Measurements from ENCODE around the gene SERPINB1. TPM values are rescaled to one million over a fixed set of nuclear protein-coding genes. Genes with fewer than 3 reads are reported as not detected.

Gene SERPINB1
- total and polyA plus RNA-seq, 2 experiments from 2014 or later, result 5.6 to 6.5 TPM

DNA sequence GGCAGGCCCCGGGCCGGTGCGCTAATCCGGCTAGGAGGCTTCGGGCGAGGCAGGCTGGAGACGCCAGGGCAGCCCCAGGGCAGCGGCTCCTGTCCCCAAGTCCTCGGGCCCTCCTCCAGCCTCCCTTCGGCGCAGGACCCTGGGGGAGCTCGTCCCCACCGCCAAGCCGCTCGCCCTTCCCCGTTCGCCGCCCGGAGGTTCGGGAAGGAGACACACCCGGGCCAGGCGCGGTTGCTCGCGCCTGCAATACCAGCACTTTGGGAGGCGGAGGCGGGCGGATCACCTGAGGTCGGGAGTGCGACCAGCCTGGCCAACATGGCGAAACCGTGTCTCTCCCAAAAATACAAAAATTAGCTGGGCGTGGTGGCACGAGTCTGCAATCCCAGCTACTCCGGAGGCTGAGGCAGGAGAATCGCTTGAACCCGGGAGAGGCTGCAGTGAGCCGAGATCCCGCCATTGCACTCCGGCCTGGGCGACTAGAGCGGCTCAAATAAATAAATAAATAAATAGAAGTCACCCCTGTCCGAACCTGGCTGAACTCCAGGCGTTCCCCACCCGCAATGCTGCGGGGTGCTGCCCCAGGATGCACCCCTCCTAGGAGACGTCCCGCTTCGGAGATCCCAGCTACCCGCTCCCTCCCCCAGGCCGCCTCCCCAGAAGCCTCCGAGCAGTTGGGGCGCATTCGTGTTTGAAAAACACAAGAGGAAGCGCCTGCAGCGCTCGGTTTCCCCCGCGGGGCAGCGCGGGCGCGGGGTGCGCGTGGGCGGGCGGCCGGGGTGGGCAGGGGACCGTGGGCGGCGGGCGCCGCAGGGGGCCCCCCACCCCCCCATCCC lies 33.9 kb upstream of the SERPINB1 start:
- TF ChIP-seq STAT1 (IDR thresholded peaks at IDR 0.05; ENCODE audit: unreplicated experiment), result no peak
- TF ChIP-seq POLR2AphosphoS5 (IDR thresholded peaks at IDR 0.05; ENCODE audit: low read depth), result 0 out of 2 replicates have a peak, but pooled peaks have one; percentile 2
- Histone ChIP-seq H3F3A (replicated peaks; ENCODE audit: low read depth) (0 out of 2 replicates have a peak, but pooled peaks cover 9% of the 10 kb centered on the region), H3K27me3 (ENCODE audit: insufficient read depth) (peaks cover 12% of the 10 kb centered on the region; the same call in 1 of the 2 replicates), H3K9me2 (ENCODE audit: insufficient read depth) (peaks cover 5% of the 10 kb centered on the region; the same call in 1 of the 2 replicates), H3K36me3 (ENCODE audit: insufficient read depth) (no peaks in the 10 kb centered on the region), H3K4me2 (peak overlapping the region; percentile 92), H2AFZ (peak overlapping the region; percentile 97), H3K27ac (ENCODE audit: low read depth) (no peak overlapping the region), H3K4me3 (peak overlapping the region; percentile 90), H4K20me1 (replicated peaks; ENCODE audit: insufficient read depth) (no peaks in the 10 kb centered on the region), H3K4me1 (ENCODE audit: insufficient read depth) (peaks cover 34% of the 10 kb centered on the region), H3K79me2 (replicated peaks; ENCODE audit: insufficient read depth) (no peaks in the 10 kb centered on the region)
- H3K4me3 Mint-ChIP-seq, result peak overlapping the region; percentile 83
- 0 out of 2 replicates have a peak overlapping the region, but pooled peaks have one; percentile 38 for H3K27ac Mint-ChIP-seq
- H3K4me1 Mint-ChIP-seq, result peaks cover 52% of the 10 kb centered on the region
- DNase-seq (ENCODE audit: low spot score), result peak; percentile 72
- peak; percentile 64 for ATAC-seq
- peaks cover 27% of the 10 kb centered on the region for H3K27me3 Mint-ChIP-seq (ENCODE audit: insufficient read depth, low read depth, poor library complexity)
- 0 out of 3 replicates have a peak, but pooled peaks cover 6% of the 10 kb centered on the region for H3K36me3 Mint-ChIP-seq (ENCODE audit: low read depth)
- no peaks in the 10 kb centered on the region; the same call in 2 of the 3 replicates for H3K9me3 Mint-ChIP-seq

- no peak overlapping the region for H2AFZ ChIP-seq
- no peaks in the 10 kb centered on the region for H4K20me1 ChIP-seq (replicated peaks; ENCODE audit: insufficient read depth)
- H3K36me3 Mint-ChIP-seq (ENCODE audit: low read depth), result peaks cover 6% of the 10 kb centered on the region; the same call in 1 of the 3 replicates
- H3K9me3 Mint-ChIP-seq, result no peaks in the 10 kb centered on the region; the same call in 1 of the 3 replicates
- H3F3A ChIP-seq (replicated peaks; ENCODE audit: low read depth), result 0 out of 2 replicates have a peak, but pooled peaks cover 9% of the 10 kb centered on the region
- H3K27ac ChIP-seq (ENCODE audit: low read depth), result no peak overlapping the region
- no peak overlapping the region for H3K27ac Mint-ChIP-seq
- H3K36me3 ChIP-seq (ENCODE audit: insufficient read depth), result no peaks in the 10 kb centered on the region
- DNase-seq (ENCODE audit: low spot score) (no peak), ATAC-seq (no peak)
- no peaks in the 10 kb centered on the region for H3K79me2 ChIP-seq (replicated peaks; ENCODE audit: insufficient read depth)
- H3K27me3 Mint-ChIP-seq (ENCODE audit: insufficient read depth, low read depth, poor library complexity), result peaks cover 27% of the 10 kb centered on the region
- peaks cover 36% of the 10 kb centered on the region for H3K4me1 ChIP-seq (ENCODE audit: insufficient read depth)
- H3K4me1 Mint-ChIP-seq, result peaks cover 56% of the 10 kb centered on the region
- H3K4me3 Mint-ChIP-seq, result no peak overlapping the region
- H3K4me2 ChIP-seq, result no peak overlapping the region
- H3K4me3 ChIP-seq, result no peak overlapping the region
- peaks cover 5% of the 10 kb centered on the region; the same call in 1 of the 2 replicates for H3K9me2 ChIP-seq (ENCODE audit: insufficient read depth)
- H3K27me3 ChIP-seq (ENCODE audit: insufficient read depth), result peaks cover 12% of the 10 kb centered on the region; the same call in 1 of the 2 replicates
- TF ChIP-seq ZNF462 (CRISPR knock-in tag; IDR thresholded peaks at IDR 0.05) (no peak), EZH2 (IDR thresholded peaks at IDR 0.05; ENCODE audit: low read depth, unreplicated experiment) (no peak), STAT1 (IDR thresholded peaks at IDR 0.05; ENCODE audit: unreplicated experiment) (no peak), EZH2phosphoT487 (IDR thresholded peaks at IDR 0.05; ENCODE audit: unreplicated experiment) (no peak), CREB1 (CRISPR knock-in tag; IDR thresholded peaks at IDR 0.05; ENCODE audit: low read depth) (no peak), POLR2AphosphoS5 (IDR thresholded peaks at IDR 0.05; ENCODE audit: low read depth) (no peak), ZNF114 (CRISPR knock-in tag; IDR thresholded peaks at IDR 0.05) (no peak), JUNB (IDR thresholded peaks at IDR 0.05; ENCODE audit: unreplicated experiment) (no peak), ETS1 (IDR thresholded peaks at IDR 0.05) (no peak)
- TF ChIP-seq, protein P1, sequence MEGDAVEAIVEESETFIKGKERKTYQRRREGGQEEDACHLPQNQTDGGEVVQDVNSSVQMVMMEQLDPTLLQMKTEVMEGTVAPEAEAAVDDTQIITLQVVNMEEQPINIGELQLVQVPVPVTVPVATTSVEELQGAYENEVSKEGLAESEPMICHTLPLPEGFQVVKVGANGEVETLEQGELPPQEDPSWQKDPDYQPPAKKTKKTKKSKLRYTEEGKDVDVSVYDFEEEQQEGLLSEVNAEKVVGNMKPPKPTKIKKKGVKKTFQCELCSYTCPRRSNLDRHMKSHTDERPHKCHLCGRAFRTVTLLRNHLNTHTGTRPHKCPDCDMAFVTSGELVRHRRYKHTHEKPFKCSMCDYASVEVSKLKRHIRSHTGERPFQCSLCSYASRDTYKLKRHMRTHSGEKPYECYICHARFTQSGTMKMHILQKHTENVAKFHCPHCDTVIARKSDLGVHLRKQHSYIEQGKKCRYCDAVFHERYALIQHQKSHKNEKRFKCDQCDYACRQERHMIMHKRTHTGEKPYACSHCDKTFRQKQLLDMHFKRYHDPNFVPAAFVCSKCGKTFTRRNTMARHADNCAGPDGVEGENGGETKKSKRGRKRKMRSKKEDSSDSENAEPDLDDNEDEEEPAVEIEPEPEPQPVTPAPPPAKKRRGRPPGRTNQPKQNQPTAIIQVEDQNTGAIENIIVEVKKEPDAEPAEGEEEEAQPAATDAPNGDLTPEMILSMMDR (conservative IDR thresholded peaks at IDR 0.05; ENCODE audit: low read depth in 2 of 2), result no peak
These were observed 32.0 kb upstream of the SERPINB1 start for GRCh38 chr6:2873643-2874042.

Data from GM23338 (cell line).